Lower lobe of right lung (tissue), 2 donors: ENCODE measurements around the gene CMPK1. TPM values are rescaled to one million over a fixed set of nuclear protein-coding genes. Genes with fewer than 3 reads are reported as not detected.
A peak's percentile ranks its signal among the peaks of the same experiment; 100 is the strongest.

ENCODE experiments used
- ATAC-seq, 2 donors: fragments of 200-7000 bp; cut with Tn5 transposase; one replicate each; pipeline ENCODE4 v1.9.1; 2020 to 2022; ENCODE audit warnings: mild to moderate bottlenecking in 2 of 2, moderate library complexity in 2 of 2
- DNase-seq: peaks from one replicate; pipeline ENCODE4 v3.0.0-alpha.2; 2020
- H3K27ac ChIP-seq: fragments of 200-600 bp; one replicate; pipeline ENCODE4 v1.8.0; 2022
- H3K27me3 ChIP-seq: fragments of 200-600 bp; one replicate; pipeline ENCODE4 v1.8.0; 2022; ENCODE audit warnings: low read depth
- H3K36me3 ChIP-seq: fragments of 200-600 bp; one replicate; pipeline ENCODE4 v1.8.0; 2022; ENCODE audit warnings: mild to moderate bottlenecking
- H3K4me1 ChIP-seq: fragments of 200-600 bp; one replicate; pipeline ENCODE4 v1.8.0; 2022
- H3K4me3 ChIP-seq: fragments of 200-600 bp; one replicate; pipeline ENCODE4 v1.8.0; 2022; ENCODE audit warnings: mild to moderate bottlenecking
- H3K9me3 ChIP-seq: fragments of 200-600 bp; one replicate; pipeline ENCODE4 v1.8.0; 2022
- intact Hi-C: fragments of 100-400 bp; cut with DNase I; formaldehyde crosslinking; loops from one replicate; pipeline ENCODE4 v1.11.0; 2022
- total RNA-seq: library from RNA; stranded (reverse); fragmentation: NEBNext Ultra II Directional; extraction: Animal tissue kit (Norgen Biotek cat#: 25700); gene quantifications from one replicate; pipeline ENCODE4 v1.2.1, GENCODE V29; 2021
- TF ChIP-seq, protein P1 (sequence below): fragments of 200-600 bp; IDR thresholded peaks from one replicate; pipeline ENCODE4 v1.8.0; 2022; ENCODE audit warnings: antibody characterized with exemption, mild to moderate bottlenecking
- donor health status: DM: no; HTN: yes; CAD: no; lungs with severe emphysema.

Gene CMPK1
- total RNA-seq, 1 donor from 2014 or later: 116 TPM

- peaks cover 39% of the 10 kb centered on the region for H3K27me3 ChIP-seq
- H3K9me3 ChIP-seq: no peaks in the 10 kb centered on the region
- ATAC-seq (no peak), DNase-seq (no peak)
- H3K36me3 ChIP-seq: no peaks in the 10 kb centered on the region
- no peaks in the 10 kb centered on the region for H3K4me1 ChIP-seq
- H3K4me3 ChIP-seq: no peak within 1 kb of the TSS
- TF ChIP-seq, protein P1, sequence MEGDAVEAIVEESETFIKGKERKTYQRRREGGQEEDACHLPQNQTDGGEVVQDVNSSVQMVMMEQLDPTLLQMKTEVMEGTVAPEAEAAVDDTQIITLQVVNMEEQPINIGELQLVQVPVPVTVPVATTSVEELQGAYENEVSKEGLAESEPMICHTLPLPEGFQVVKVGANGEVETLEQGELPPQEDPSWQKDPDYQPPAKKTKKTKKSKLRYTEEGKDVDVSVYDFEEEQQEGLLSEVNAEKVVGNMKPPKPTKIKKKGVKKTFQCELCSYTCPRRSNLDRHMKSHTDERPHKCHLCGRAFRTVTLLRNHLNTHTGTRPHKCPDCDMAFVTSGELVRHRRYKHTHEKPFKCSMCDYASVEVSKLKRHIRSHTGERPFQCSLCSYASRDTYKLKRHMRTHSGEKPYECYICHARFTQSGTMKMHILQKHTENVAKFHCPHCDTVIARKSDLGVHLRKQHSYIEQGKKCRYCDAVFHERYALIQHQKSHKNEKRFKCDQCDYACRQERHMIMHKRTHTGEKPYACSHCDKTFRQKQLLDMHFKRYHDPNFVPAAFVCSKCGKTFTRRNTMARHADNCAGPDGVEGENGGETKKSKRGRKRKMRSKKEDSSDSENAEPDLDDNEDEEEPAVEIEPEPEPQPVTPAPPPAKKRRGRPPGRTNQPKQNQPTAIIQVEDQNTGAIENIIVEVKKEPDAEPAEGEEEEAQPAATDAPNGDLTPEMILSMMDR: no peak
- intact Hi-C loops: no loop called here
- no peak within 1 kb of the TSS for H3K27ac ChIP-seq
Measured at GRCh38 chr1:47415728-47416318, 82.2 kb downstream of the CMPK1 start, which contains the start of gene FOXE3. Gene FOXE3, plus strand, starts transcription at chr1:47416285. Its CDS starts 31 bp downstream, at chr1:47416316.

DNA sequence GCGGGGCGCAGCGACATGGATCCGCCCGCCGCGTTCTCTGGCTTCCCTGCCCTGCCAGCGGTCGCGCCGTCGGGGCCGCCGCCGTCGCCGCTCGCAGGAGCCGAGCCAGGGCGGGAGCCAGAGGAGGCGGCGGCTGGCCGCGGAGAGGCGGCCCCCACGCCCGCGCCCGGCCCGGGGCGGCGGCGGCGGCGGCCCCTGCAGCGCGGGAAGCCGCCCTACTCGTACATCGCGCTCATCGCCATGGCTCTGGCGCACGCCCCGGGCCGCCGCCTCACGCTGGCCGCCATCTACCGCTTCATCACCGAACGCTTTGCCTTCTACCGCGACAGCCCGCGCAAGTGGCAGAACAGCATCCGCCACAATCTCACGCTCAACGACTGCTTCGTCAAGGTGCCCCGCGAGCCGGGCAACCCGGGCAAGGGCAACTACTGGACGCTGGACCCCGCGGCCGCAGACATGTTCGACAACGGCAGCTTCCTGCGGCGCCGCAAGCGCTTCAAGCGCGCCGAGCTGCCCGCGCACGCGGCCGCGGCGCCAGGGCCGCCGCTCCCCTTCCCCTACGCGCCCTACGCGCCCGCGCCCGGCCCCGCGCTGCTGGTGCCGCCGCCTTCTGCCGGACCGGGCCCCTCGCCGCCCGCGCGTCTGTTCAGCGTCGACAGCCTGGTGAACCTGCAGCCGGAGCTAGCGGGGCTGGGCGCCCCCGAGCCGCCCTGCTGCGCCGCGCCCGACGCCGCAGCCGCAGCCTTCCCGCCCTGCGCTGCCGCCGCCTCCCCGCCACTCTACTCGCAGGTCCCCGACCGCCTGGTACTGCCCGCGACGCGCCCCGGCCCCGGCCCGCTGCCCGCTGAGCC, 83.0 kb downstream of the CMPK1 start:
- peaks cover 39% of the 10 kb centered on the region for H3K27me3 ChIP-seq
- intact Hi-C loops: no loop called here
- H3K9me3 ChIP-seq: no peaks in the 10 kb centered on the region
- ATAC-seq (peak in 1 of 2 donors; percentile 9), DNase-seq (no peak)
- no peak overlapping the region for H3K27ac ChIP-seq
- no peaks in the 10 kb centered on the region for H3K4me1 ChIP-seq
- H3K4me3 ChIP-seq: no peak overlapping the region
- TF ChIP-seq, protein P1: no peak
- H3K36me3 ChIP-seq: no peaks in the 10 kb centered on the region

DNA sequence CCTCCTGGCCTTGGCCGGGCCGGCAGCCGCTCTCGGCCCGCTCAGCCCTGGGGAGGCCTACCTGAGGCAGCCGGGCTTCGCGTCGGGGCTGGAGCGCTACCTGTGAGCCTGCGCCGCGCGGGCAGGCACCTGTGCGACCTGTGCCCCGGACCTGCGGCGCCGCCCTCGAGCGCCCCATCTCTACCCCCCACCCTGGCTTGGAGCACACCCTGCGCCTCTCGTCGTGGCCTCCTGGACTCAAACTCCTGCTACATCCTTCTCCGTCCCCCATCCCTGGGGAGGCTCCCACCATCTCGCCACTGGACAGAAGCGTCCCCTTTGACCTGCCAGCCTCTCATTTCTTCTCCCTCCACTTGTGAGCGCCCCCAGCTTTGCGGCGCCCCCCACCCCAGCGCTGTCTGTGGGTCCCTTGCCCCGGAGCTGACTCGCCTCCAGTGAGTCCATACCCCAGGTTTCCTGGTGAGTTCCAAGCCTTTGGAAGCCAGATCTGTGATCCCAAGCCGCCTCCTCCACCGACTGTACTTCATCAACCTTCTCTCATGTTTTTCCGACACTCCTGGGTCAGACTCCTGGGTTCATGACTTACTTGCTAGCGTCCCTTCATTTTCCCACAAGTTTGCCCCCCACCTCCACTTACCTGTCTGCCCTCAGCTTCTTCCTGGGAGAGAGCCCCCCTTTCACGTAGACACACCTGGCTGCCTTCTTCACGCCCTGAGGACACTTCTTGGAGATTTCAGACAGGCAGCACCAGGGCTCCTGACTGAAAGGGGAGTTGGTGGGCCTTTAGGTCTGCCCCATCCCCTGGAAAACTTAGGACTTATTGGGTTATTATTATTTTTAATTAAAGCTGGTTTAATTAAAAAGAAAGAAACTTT, 83.8 kb downstream of the CMPK1 start:
- Histone ChIP-seq H3K9me3 (no peaks in the 10 kb centered on the region), H3K4me3 (no peak overlapping the region), H3K4me1 (no peaks in the 10 kb centered on the region), H3K36me3 (no peaks in the 10 kb centered on the region), H3K27me3 (peaks cover 39% of the 10 kb centered on the region), H3K27ac (no peak overlapping the region)
- DNase-seq (no peak), ATAC-seq (peak in 1 of 2 donors; percentile 36)
- TF ChIP-seq, protein P1: no peak
- intact Hi-C loops: no loop called here

GRCh38 chr1:47418122-47418521, 84.5 kb downstream of the CMPK1 start:
- ATAC-seq: no peak
- H3K27ac ChIP-seq: no peak overlapping the region
- H3K4me3 ChIP-seq: no peak overlapping the region
- H3K27me3 ChIP-seq: peaks cover 39% of the 10 kb centered on the region
- no peak for DNase-seq
- TF ChIP-seq, protein P1: no peak
- no peaks in the 10 kb centered on the region for H3K36me3 ChIP-seq
- no peaks in the 10 kb centered on the region for H3K4me1 ChIP-seq
- no peaks in the 10 kb centered on the region for H3K9me3 ChIP-seq
- intact Hi-C loops: no loop called here

GRCh38 chr1:47418681-47419325, 85.2 kb downstream of the CMPK1 start:
- TF ChIP-seq, protein P1: no peak
- intact Hi-C loops: no loop called here
- H3K27ac ChIP-seq: no peak overlapping the region
- H3K4me1 ChIP-seq: no peaks in the 10 kb centered on the region
- H3K9me3 ChIP-seq: no peaks in the 10 kb centered on the region
- no peak overlapping the region for H3K4me3 ChIP-seq
- H3K36me3 ChIP-seq: no peaks in the 10 kb centered on the region
- ATAC-seq (no peak), DNase-seq (no peak)
- H3K27me3 ChIP-seq: peaks cover 39% of the 10 kb centered on the region
